GM23338 (cell line): ENCODE measurements around the gene VTA1. TPM values are rescaled to one million over a fixed set of nuclear protein-coding genes. Genes with fewer than 3 reads are reported as not detected.

Experiments used
- ATAC-seq: fragments of 200-7000 bp; cut with Tn5 transposase; 3 replicates; pipeline ENCODE4 v1.9.1; 2020
- DNase-seq: peaks from one replicate; pipeline ENCODE4 v3.0.0-alpha.2; 2015; ENCODE audit warnings: low spot score
- H2AFZ ChIP-seq: fragments of 200-600 bp; sonication (generic); 2 replicates; pipeline ENCODE4 v1.8.0; 2016; ENCODE audit warnings: antibody characterized with exemption, mild to moderate bottlenecking, moderate library complexity
- H3F3A ChIP-seq: fragments of 200-600 bp; sonication (generic); replicated peaks from 2 replicates; pipeline ENCODE4 v1.8.0; 2017; ENCODE audit warnings: antibody characterized with exemption, mixed run types, low read depth
- H3K27ac ChIP-seq: fragments of 200-600 bp; sonication (generic); 2 replicates; pipeline ENCODE4 v1.6.1; 2016; ENCODE audit warnings: low read depth
- H3K27me3 ChIP-seq: fragments of 200-600 bp; sonication (generic); 2 replicates; pipeline ENCODE4 v1.8.0; 2016; ENCODE audit warnings: mild to moderate bottlenecking, mixed run types, moderate library complexity; ENCODE audit not compliant: insufficient read depth
- H3K36me3 ChIP-seq: fragments of 200-600 bp; sonication (generic); 2 replicates; pipeline ENCODE4 v1.8.0; 2016; ENCODE audit warnings: mild to moderate bottlenecking; ENCODE audit not compliant: insufficient read depth
- H3K4me1 ChIP-seq: fragments of 200-600 bp; sonication (generic); 2 replicates; pipeline ENCODE4 v1.8.0; 2016; ENCODE audit warnings: mild to moderate bottlenecking, moderate library complexity; ENCODE audit not compliant: insufficient read depth
- H3K4me2 ChIP-seq: fragments of 200-600 bp; sonication (generic); 2 replicates; pipeline ENCODE4 v1.7.1; 2017; ENCODE audit warnings: mixed run types
- H3K4me3 ChIP-seq: fragments of 200-600 bp; sonication (generic); 2 replicates; pipeline ENCODE4 v1.6.1; 2016; ENCODE audit warnings: mixed run types
- H3K79me2 ChIP-seq: fragments of 200-600 bp; sonication (generic); replicated peaks from 2 replicates; pipeline ENCODE4 v1.8.0; 2017; ENCODE audit warnings: mild to moderate bottlenecking; ENCODE audit not compliant: insufficient read depth
- H3K9me2 ChIP-seq: fragments of 200-600 bp; sonication (generic); 2 replicates; pipeline ENCODE4 v1.8.0; 2017; ENCODE audit not compliant: insufficient read depth
- H4K20me1 ChIP-seq: fragments of 200-600 bp; sonication (generic); replicated peaks from 2 replicates; pipeline ENCODE4 v1.8.0; 2017; ENCODE audit warnings: mild to moderate bottlenecking; ENCODE audit not compliant: insufficient read depth
- H3K27ac Mint-ChIP-seq: 2 replicates; pipeline ENCODE4 v1.8.0; 2020; ENCODE audit warnings: inconsistent platforms, mild to moderate bottlenecking, moderate library complexity, mixed read lengths
- H3K27me3 Mint-ChIP-seq: 3 replicates; pipeline ENCODE4 v1.8.0; 2022; ENCODE audit warnings: low read depth, mild to moderate bottlenecking, moderate library complexity, mixed read lengths, inconsistent platforms; ENCODE audit not compliant: insufficient read depth, poor library complexity
- H3K36me3 Mint-ChIP-seq: 3 replicates; pipeline ENCODE4 v1.8.0; 2021; ENCODE audit warnings: low read depth, mild to moderate bottlenecking, inconsistent platforms, moderate library complexity, mixed read lengths
- H3K4me1 Mint-ChIP-seq: 3 replicates; pipeline ENCODE4 v1.8.0; 2020; ENCODE audit warnings: mild to moderate bottlenecking, inconsistent platforms, mixed read lengths
- H3K4me3 Mint-ChIP-seq: 3 replicates; pipeline ENCODE4 v1.8.0; 2021; ENCODE audit warnings: moderate library complexity, mild to moderate bottlenecking, inconsistent platforms, mixed read lengths
- H3K9me3 Mint-ChIP-seq: 3 replicates; pipeline ENCODE4 v1.8.0; 2020; ENCODE audit warnings: moderate library complexity, mild to moderate bottlenecking, inconsistent platforms, mixed read lengths
- CREB1 ChIP-seq: fragments of 250-450 bp; sonication (Bioruptor Pico); IDR thresholded peaks from 2 replicates; pipeline ENCODE4 v1.5.0; 2020; ENCODE audit warnings: low read depth, mild to moderate bottlenecking, moderate library complexity
- CTCF ChIP-seq, 2 experiments: fragments of 200-600 bp in 1 of 2; sonication (generic) in 1 of 2; conservative IDR thresholded peaks; 2 replicates each; pipeline versions ENCODE4 v1.5.1 to v1.6.1; 2016 to 2017; ENCODE audit warnings: antibody characterized with exemption in 2 of 2, low read depth in 2 of 2, mild to moderate bottlenecking in 2 of 2, moderate library complexity in 1 of 2
- EZH2 ChIP-seq: fragments of 200-600 bp; sonication (generic); IDR thresholded peaks from one replicate; pipeline ENCODE4 v1.8.0; 2017; ENCODE audit warnings: antibody characterized with exemption, mild to moderate bottlenecking, low read depth; ENCODE audit not compliant: unreplicated experiment
- EZH2phosphoT487 ChIP-seq: fragments of 200-600 bp; sonication (generic); IDR thresholded peaks from one replicate; pipeline ENCODE4 v1.8.1; 2018; ENCODE audit warnings: antibody characterized with exemption; ENCODE audit not compliant: unreplicated experiment
- JUNB ChIP-seq: IDR thresholded peaks from one replicate; pipeline ENCODE4 v1.6.1; 2016; ENCODE audit warnings: antibody characterized with exemption; ENCODE audit not compliant: unreplicated experiment
- NANOG ChIP-seq: IDR thresholded peaks from 2 replicates; pipeline ENCODE4 v1.6.1; 2016; ENCODE audit warnings: antibody characterized with exemption, borderline replicate concordance
- POLR2AphosphoS5 ChIP-seq: IDR thresholded peaks from 2 replicates; pipeline ENCODE4 v1.6.1; 2016; ENCODE audit warnings: antibody characterized with exemption, low read depth
- REST ChIP-seq: IDR thresholded peaks from one replicate; pipeline ENCODE4 v1.6.1; 2018; ENCODE audit warnings: antibody characterized with exemption; ENCODE audit not compliant: unreplicated experiment
- STAT1 ChIP-seq: IDR thresholded peaks from one replicate; pipeline ENCODE4 v1.6.1; 2016; ENCODE audit warnings: antibody characterized with exemption; ENCODE audit not compliant: unreplicated experiment
- ZNF114 ChIP-seq: fragments of 250-450 bp; sonication (Bioruptor Pico); IDR thresholded peaks from 2 replicates; pipeline ENCODE4 v1.5.0; 2020; ENCODE audit warnings: mild to moderate bottlenecking, moderate library complexity
- ZNF331 ChIP-seq: fragments of 250-450 bp; sonication (Bioruptor Pico); IDR thresholded peaks from 2 replicates; pipeline ENCODE4 v1.5.0; 2020; ENCODE audit warnings: low read depth, mild to moderate bottlenecking, moderate library complexity
- ZNF462 ChIP-seq: fragments of 250-450 bp; sonication (Bioruptor Pico); IDR thresholded peaks from 2 replicates; pipeline ENCODE4 v1.5.0; 2020; ENCODE audit warnings: mild to moderate bottlenecking, moderate library complexity
- long read RNA-seq: library from polyadenylated mRNA; unstranded; transcript quantifications from one replicate; pipeline ENCODE4 v2.0.0, GENCODE V29; 2020; ENCODE audit not compliant: unreplicated experiment
- polyA plus RNA-seq: library from polyadenylated mRNA; unstranded; fragments of >200 nt; fragmentation: Nextera tagmentation; extraction: Ambion mirVana; gene quantifications from 2 replicates; pipeline ENCODE4 v1.2.1, GENCODE V29; 2016
- total RNA-seq: library from RNA; depleted of rRNA; stranded (reverse); fragments of >200 nt; shearing (Covaris generic); gene quantifications from 2 replicates; pipeline ENCODE4 v1.2.3, GENCODE V29; 2014; rRNA removed
- TF ChIP-seq, protein P1 (sequence below): IDR thresholded peaks from 2 replicates; pipeline ENCODE4 v1.6.1; 2016; ENCODE audit warnings: antibody characterized with exemption

Gene VTA1
- total RNA-seq (102 and 109 TPM in 2 replicates), polyA plus RNA-seq (88.5 and 104 TPM in 2 replicates)
- long read RNA-seq, full-length matches to known transcripts = 29 of 33 reads
- long read RNA-seq, partial matches to known transcripts = 0 of 33 reads
- long read RNA-seq, other reads (novel, unspliced or antisense) = 4 of 33 reads

- peak; percentile 99 for DNase-seq
- Histone ChIP-seq H4K20me1 (no peaks in the 10 kb centered on the region), H3K4me1 (peaks cover 12% of the 10 kb centered on the region), H3K36me3 (no peaks in the 10 kb centered on the region; the same call in 1 of the 2 replicates), H3K4me3 (peak within 1 kb of the TSS; percentile 85), H3K27ac (no peak within 1 kb of the TSS; the same call in 1 of the 2 replicates), H3K27me3 (no peaks in the 10 kb centered on the region), H3K4me2 (peak within 1 kb of the TSS; percentile 91), H3K79me2 (peaks cover 49% of the 10 kb centered on the region), H3K9me2 (no peaks in the 10 kb centered on the region), H3F3A (no peaks in the 10 kb centered on the region), H2AFZ (peak within 1 kb of the TSS; percentile 43)
- no peak for TF ChIP-seq ZNF462 (CRISPR knock-in tag)
- TF ChIP-seq ZNF114 = no peak
- no peak for TF ChIP-seq REST
- TF ChIP-seq NANOG = no peak
- peak; percentile 72 for TF ChIP-seq CREB1 (CRISPR knock-in tag)
- TF ChIP-seq, protein P1, sequence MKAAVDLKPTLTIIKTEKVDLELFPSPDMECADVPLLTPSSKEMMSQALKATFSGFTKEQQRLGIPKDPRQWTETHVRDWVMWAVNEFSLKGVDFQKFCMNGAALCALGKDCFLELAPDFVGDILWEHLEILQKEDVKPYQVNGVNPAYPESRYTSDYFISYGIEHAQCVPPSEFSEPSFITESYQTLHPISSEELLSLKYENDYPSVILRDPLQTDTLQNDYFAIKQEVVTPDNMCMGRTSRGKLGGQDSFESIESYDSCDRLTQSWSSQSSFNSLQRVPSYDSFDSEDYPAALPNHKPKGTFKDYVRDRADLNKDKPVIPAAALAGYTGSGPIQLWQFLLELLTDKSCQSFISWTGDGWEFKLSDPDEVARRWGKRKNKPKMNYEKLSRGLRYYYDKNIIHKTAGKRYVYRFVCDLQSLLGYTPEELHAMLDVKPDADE = peak; percentile 74
- peak; percentile 88 for TF ChIP-seq POLR2AphosphoS5
- TF ChIP-seq STAT1 = no peak
- no peak for TF ChIP-seq EZH2
- TF ChIP-seq EZH2phosphoT487 = no peak
- TF ChIP-seq ZNF331 (CRISPR knock-in tag) = 0 out of 2 replicates have a peak, but pooled peaks have one; percentile 31
- no peak for TF ChIP-seq JUNB
- TF ChIP-seq CTCF (conservative IDR thresholded peaks at IDR 0.05; ENCODE audit: low read depth in 2 of 2) = peak; percentile 95 to 96
- ATAC-seq = peak; percentile 98
- H3K4me3 Mint-ChIP-seq = peak within 1 kb of the TSS; percentile 94
- H3K27me3 Mint-ChIP-seq = no peaks in the 10 kb centered on the region
- H3K4me1 Mint-ChIP-seq = peaks cover 32% of the 10 kb centered on the region
- H3K27ac Mint-ChIP-seq = peak within 1 kb of the TSS; percentile 93
- H3K9me3 Mint-ChIP-seq = no peaks in the 10 kb centered on the region
- peaks cover 3% of the 10 kb centered on the region; the same call in 2 of the 3 replicates for H3K36me3 Mint-ChIP-seq
These were observed at the start of gene VTA1, which contains the start of gene NMBR for GRCh38 chr6:142146828-142147662. Gene VTA1 (plus strand): TSS chr6:142147263. CDS start chr6:142147288, 25 bp downstream. Gene NMBR (minus strand): TSS chr6:142147122. CDS start chr6:142088658, 58,464 bp downstream.
